ENCODE measurements around the gene SYNC. TPM values are rescaled to one million over a fixed set of nuclear protein-coding genes. Genes with fewer than 3 reads are reported as not detected.

The SYNC gene
- total and polyA plus RNA-seq, 12 donors, result 3.2 to 35.4 (median 6.8) TPM

DNA sequence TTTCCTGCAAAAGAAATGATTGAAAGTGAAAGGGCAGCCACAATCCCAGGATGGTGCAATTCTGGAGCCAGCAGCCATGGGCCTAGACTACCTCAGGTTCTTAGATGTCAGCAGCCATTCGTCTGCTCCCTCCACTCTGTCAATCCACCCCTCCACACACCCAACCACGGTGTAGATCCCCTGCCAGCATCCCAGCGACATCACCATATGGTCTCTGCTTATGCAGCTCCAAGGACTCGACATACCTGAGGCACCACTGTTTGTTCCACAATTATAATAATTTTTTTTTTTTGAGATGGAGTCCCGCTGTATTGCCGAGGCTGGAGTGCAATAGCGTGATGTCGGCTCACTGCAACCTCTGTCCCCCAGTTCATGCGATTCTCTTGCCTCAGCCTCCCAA lies 6.5 kb downstream of the SYNC start:
- Histone ChIP-seq H3K27ac (no peak overlapping the region), H3K4me1 (replicated peaks in 1 of 2) (peaks cover 3 to 20% of the 10 kb centered on the region in 2 donors), H3K9me3 (replicated peaks in 1 of 3) (no peaks in the 10 kb centered on the region), H3K36me3 (replicated peaks in 1 of 2) (no peaks in the 10 kb centered on the region), H3K4me3 (no peak overlapping the region), H3K27me3 (no peaks in the 10 kb centered on the region)
- peak in 1 of 7 donors; percentile 12 for DNase-seq
- intact Hi-C loops (cut with DNase I), result no loop called here
- TF ChIP-seq POLR2A (IDR thresholded peaks at IDR 0.05), result no peak
- TF ChIP-seq, protein P1, sequence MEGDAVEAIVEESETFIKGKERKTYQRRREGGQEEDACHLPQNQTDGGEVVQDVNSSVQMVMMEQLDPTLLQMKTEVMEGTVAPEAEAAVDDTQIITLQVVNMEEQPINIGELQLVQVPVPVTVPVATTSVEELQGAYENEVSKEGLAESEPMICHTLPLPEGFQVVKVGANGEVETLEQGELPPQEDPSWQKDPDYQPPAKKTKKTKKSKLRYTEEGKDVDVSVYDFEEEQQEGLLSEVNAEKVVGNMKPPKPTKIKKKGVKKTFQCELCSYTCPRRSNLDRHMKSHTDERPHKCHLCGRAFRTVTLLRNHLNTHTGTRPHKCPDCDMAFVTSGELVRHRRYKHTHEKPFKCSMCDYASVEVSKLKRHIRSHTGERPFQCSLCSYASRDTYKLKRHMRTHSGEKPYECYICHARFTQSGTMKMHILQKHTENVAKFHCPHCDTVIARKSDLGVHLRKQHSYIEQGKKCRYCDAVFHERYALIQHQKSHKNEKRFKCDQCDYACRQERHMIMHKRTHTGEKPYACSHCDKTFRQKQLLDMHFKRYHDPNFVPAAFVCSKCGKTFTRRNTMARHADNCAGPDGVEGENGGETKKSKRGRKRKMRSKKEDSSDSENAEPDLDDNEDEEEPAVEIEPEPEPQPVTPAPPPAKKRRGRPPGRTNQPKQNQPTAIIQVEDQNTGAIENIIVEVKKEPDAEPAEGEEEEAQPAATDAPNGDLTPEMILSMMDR (IDR thresholded peaks at IDR 0.05), result no peak
- WGBS, 4 donors, result 92 to 96% (median 94%) methylated on average over 9 of the region's 9 CpGs

DNA sequence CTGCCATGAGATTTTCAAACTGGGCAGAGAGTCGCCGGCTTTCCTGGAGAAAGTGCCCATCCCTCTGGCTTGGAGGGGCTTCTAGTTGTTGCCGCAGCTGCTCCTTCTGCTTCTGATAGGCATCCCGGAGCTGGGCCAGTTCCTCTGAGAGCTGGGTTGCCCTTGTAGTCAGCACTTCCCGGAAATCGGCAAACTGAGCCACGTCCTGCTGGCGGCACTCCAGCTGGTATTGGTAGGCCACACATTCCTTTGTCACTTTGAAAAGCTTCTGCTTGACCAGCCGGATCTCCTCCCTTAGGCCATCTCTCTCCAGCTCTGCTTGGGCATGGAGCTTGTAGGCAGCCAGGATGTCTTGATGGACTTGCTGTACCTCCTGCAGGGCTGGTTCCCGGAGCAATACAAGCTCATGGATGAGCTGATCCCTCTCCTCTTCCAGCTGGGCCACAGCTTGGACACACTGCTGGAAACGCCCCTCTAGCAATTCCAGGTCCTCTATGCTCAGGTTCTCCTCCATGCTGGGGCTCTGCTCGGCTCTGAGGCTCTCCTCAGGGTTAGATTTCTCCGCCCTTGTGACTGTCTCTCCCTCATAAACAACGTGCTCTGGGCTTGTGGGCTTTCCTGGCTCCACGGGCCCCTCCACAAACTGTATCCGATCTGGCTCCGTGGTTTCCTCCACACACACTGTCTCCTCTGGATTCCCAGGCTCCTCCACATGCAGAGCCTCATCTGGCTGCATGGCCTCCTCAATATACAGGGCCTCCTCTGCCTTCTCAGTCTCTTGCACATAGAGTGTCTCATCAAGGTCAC lies 7.3 kb downstream of the SYNC start:
- H3K36me3 ChIP-seq (replicated peaks in 1 of 2), result no peaks in the 10 kb centered on the region
- H3K27ac ChIP-seq, result peak overlapping the region in 2 of 5 donors; percentile 8 to 29
- TF ChIP-seq, protein P1 (IDR thresholded peaks at IDR 0.05), result no peak
- no peak for TF ChIP-seq POLR2A (IDR thresholded peaks at IDR 0.05)
- H3K27me3 ChIP-seq, result no peaks in the 10 kb centered on the region
- WGBS, 4 donors, result 55 to 63% (median 61%) methylated on average over 12 to 17 of the region's 17 CpGs
- H3K4me1 ChIP-seq (replicated peaks in 1 of 2), result peaks cover 0 to 19% of the 10 kb centered on the region in 2 donors
- H3K4me3 ChIP-seq, result no peak overlapping the region
- DNase-seq, result peak in 6 of 7 donors; percentile 75 to 93 (median 88)
- intact Hi-C loops (cut with DNase I), result no loop called here
- H3K9me3 ChIP-seq (replicated peaks in 1 of 3), result no peaks in the 10 kb centered on the region

- H3K4me1 ChIP-seq (replicated peaks in 1 of 2), result peaks cover 0 to 19% of the 10 kb centered on the region in 2 donors
- H3K9me3 ChIP-seq (replicated peaks in 1 of 3), result no peaks in the 10 kb centered on the region
- no peaks in the 10 kb centered on the region for H3K27me3 ChIP-seq
- H3K27ac ChIP-seq, result no peak overlapping the region
- H3K36me3 ChIP-seq (replicated peaks in 1 of 2), result no peaks in the 10 kb centered on the region
- WGBS, 4 donors, result 92 to 96% (median 95%) methylated on average over 6 of the region's 6 CpGs
- no peak for DNase-seq
- intact Hi-C loops (cut with DNase I), result no loop called here
- TF ChIP-seq, protein P1 (IDR thresholded peaks at IDR 0.05), result no peak
- no peak for TF ChIP-seq POLR2A (IDR thresholded peaks at IDR 0.05)
- H3K4me3 ChIP-seq, result no peak overlapping the region
Observed at GRCh38 chr1:32693455-32694174, 9.0 kb downstream of the SYNC start.

DNA sequence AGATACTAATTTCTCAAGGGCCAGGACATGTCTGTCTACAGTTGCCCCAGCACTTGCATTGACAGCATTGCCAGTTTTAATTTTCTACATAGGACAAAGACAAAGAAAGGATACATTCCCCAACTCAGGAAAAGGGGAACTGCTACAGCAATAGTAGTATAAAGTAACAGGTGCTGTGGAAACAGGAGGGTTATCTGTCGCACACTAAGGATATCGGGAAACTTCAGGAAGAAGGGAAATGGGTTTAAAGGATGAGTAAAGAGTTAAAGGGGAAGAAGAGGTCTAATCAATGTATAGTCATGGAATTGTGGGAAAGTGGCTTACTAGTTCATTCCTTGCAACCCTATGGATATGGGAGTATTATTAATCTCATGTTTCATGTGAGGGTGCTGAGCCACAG lies 16.2 kb downstream of the SYNC start:
- WGBS, 4 donors, result 96 to 98% (median 97%) methylated on average over 2 of the region's 2 CpGs
- Histone ChIP-seq H3K4me3 (no peak overlapping the region), H3K36me3 (replicated peaks in 1 of 2) (peaks cover 0 to 21% of the 10 kb centered on the region in 2 donors), H3K27me3 (no peaks in the 10 kb centered on the region), H3K27ac (no peak overlapping the region), H3K9me3 (replicated peaks in 1 of 3) (no peaks in the 10 kb centered on the region), H3K4me1 (replicated peaks in 1 of 2) (peaks cover 0 to 14% of the 10 kb centered on the region in 2 donors)
- intact Hi-C loops (cut with DNase I), result no loop called here
- TF ChIP-seq POLR2A (IDR thresholded peaks at IDR 0.05), result no peak
- TF ChIP-seq, protein P1 (IDR thresholded peaks at IDR 0.05), result no peak
- DNase-seq, result peak in 1 of 7 donors; percentile 6

All from adrenal gland (tissue), 12 donors.